ENCODE measurements around the gene NECTIN2. TPM values are rescaled to one million over a fixed set of nuclear protein-coding genes. Genes with fewer than 3 reads are reported as not detected.

NECTIN2 gene
- total RNA-seq, 1 experiment from 2014 or later = 96.3 TPM

DNA sequence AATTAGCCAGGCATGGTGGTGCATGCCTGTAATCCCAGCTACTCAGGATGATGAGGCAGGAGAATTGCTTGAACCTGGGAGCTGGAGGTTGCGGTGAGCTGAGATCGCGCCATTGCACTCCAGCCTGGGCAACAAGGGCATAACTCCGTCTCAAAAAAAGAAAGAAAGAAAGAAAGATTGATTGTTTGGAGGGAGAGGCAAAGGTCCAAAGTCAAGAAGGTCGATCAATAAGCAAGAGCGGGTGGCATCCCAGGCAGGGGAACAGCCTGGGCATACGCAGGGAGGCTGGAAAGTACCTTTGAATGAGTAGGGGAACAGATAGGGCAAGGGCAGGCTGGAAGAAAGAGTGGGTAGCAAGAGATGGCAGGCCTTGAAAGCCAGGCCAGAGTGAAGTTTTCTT is 84.0 kb downstream of the NECTIN2 start:
- no peaks in the 10 kb centered on the region for H4K20me1 ChIP-seq (ENCODE audit: insufficient read depth)
- H3K36me3 ChIP-seq (ENCODE audit: control insufficient read depth in 1 of 2, insufficient read depth in 2 of 2, low read length in 2 of 2) = no peaks in the 10 kb centered on the region
- H3K27ac ChIP-seq (ENCODE audit: low read depth, low read length) = no peak overlapping the region
- POLR2A ChIA-PET = no interaction called here
- H3K9me3 ChIP-seq (ENCODE audit: control insufficient read depth in 1 of 2, insufficient read depth in 1 of 2, low read depth in 1 of 2, low read length in 2 of 2) = no peaks in the 10 kb centered on the region
- H3K4me3 ChIP-seq (replicated peaks in 1 of 2; ENCODE audit: low read depth in 1 of 2, low read length in 2 of 2) = no peak overlapping the region
- DNase-seq (ENCODE audit: low read depth, low spot score) (no peak), ATAC-seq (no peak)
- no peak overlapping the region for H3K9ac ChIP-seq (ENCODE audit: low read length)
- CTCF ChIA-PET = no interaction called here
- no peaks in the 10 kb centered on the region for H3K9me2 ChIP-seq (ENCODE audit: insufficient read depth)
- H3K79me2 ChIP-seq (ENCODE audit: insufficient read depth, low read length) = no peaks in the 10 kb centered on the region
- BruUV-seq (replicated peaks) = no TSS peak
- TF ChIP-seq, protein P1, sequence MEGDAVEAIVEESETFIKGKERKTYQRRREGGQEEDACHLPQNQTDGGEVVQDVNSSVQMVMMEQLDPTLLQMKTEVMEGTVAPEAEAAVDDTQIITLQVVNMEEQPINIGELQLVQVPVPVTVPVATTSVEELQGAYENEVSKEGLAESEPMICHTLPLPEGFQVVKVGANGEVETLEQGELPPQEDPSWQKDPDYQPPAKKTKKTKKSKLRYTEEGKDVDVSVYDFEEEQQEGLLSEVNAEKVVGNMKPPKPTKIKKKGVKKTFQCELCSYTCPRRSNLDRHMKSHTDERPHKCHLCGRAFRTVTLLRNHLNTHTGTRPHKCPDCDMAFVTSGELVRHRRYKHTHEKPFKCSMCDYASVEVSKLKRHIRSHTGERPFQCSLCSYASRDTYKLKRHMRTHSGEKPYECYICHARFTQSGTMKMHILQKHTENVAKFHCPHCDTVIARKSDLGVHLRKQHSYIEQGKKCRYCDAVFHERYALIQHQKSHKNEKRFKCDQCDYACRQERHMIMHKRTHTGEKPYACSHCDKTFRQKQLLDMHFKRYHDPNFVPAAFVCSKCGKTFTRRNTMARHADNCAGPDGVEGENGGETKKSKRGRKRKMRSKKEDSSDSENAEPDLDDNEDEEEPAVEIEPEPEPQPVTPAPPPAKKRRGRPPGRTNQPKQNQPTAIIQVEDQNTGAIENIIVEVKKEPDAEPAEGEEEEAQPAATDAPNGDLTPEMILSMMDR (IDR thresholded peaks at IDR 0.05 in 2 of 3, conservative IDR thresholded peaks at IDR 0.05 in 1 of 3; ENCODE audit: borderline replicate concordance in 1 of 3, insufficient read depth in 1 of 3, low read depth in 2 of 3, low read length in 2 of 3) = no peak
- TF ChIP-seq EGR1 (IDR thresholded peaks at IDR 0.05; ENCODE audit: low read depth) (no peak), JUND (IDR thresholded peaks at IDR 0.05) (no peak), ELF1 (IDR thresholded peaks at IDR 0.05; ENCODE audit: borderline replicate concordance, low read depth) (no peak), ZFX (IDR thresholded peaks at IDR 0.05) (no peak), RAD21 (IDR thresholded peaks at IDR 0.05; ENCODE audit: low read depth) (no peak), ZNF274 (IDR thresholded peaks at IDR 0.05; ENCODE audit: low read depth, low read length) (no peak), CBX3 (IDR thresholded peaks at IDR 0.05; ENCODE audit: low read depth) (no peak), EZH2phosphoT487 (IDR thresholded peaks at IDR 0.05; ENCODE audit: borderline replicate concordance) (no peak), SRF (IDR thresholded peaks at IDR 0.05; ENCODE audit: low read depth) (no peak)
- TF ChIP-seq, protein P2, sequence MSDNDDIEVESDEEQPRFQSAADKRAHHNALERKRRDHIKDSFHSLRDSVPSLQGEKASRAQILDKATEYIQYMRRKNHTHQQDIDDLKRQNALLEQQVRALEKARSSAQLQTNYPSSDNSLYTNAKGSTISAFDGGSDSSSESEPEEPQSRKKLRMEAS (IDR thresholded peaks at IDR 0.05) = no peak
- TF ChIP-seq, protein P3, sequence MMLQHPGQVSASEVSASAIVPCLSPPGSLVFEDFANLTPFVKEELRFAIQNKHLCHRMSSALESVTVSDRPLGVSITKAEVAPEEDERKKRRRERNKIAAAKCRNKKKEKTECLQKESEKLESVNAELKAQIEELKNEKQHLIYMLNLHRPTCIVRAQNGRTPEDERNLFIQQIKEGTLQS (IDR thresholded peaks at IDR 0.05) = no peak
- TF ChIP-seq, protein P4, sequence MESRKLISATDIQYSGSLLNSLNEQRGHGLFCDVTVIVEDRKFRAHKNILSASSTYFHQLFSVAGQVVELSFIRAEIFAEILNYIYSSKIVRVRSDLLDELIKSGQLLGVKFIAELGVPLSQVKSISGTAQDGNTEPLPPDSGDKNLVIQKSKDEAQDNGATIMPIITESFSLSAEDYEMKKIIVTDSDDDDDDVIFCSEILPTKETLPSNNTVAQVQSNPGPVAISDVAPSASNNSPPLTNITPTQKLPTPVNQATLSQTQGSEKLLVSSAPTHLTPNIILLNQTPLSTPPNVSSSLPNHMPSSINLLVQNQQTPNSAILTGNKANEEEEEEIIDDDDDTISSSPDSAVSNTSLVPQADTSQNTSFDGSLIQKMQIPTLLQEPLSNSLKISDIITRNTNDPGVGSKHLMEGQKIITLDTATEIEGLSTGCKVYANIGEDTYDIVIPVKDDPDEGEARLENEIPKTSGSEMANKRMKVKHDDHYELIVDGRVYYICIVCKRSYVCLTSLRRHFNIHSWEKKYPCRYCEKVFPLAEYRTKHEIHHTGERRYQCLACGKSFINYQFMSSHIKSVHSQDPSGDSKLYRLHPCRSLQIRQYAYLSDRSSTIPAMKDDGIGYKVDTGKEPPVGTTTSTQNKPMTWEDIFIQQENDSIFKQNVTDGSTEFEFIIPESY (IDR thresholded peaks at IDR 0.05; ENCODE audit: extremely low read depth, insufficient replicate concordance, low read length) = no peak
- TF ChIP-seq, protein P5, sequence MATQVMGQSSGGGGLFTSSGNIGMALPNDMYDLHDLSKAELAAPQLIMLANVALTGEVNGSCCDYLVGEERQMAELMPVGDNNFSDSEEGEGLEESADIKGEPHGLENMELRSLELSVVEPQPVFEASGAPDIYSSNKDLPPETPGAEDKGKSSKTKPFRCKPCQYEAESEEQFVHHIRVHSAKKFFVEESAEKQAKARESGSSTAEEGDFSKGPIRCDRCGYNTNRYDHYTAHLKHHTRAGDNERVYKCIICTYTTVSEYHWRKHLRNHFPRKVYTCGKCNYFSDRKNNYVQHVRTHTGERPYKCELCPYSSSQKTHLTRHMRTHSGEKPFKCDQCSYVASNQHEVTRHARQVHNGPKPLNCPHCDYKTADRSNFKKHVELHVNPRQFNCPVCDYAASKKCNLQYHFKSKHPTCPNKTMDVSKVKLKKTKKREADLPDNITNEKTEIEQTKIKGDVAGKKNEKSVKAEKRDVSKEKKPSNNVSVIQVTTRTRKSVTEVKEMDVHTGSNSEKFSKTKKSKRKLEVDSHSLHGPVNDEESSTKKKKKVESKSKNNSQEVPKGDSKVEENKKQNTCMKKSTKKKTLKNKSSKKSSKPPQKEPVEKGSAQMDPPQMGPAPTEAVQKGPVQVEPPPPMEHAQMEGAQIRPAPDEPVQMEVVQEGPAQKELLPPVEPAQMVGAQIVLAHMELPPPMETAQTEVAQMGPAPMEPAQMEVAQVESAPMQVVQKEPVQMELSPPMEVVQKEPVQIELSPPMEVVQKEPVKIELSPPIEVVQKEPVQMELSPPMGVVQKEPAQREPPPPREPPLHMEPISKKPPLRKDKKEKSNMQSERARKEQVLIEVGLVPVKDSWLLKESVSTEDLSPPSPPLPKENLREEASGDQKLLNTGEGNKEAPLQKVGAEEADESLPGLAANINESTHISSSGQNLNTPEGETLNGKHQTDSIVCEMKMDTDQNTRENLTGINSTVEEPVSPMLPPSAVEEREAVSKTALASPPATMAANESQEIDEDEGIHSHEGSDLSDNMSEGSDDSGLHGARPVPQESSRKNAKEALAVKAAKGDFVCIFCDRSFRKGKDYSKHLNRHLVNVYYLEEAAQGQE (IDR thresholded peaks at IDR 0.05; ENCODE audit: low read depth) = no peak
- no peak overlapping the region for H3K4me2 ChIP-seq (ENCODE audit: low read length)
- peaks cover 0 to 14% of the 10 kb centered on the region in 2 experiments; a peak in 3 of 4 replicates for H3K4me1 ChIP-seq (ENCODE audit: control insufficient read depth in 1 of 2, insufficient read depth in 2 of 2, low read length in 2 of 2)
- RAD21 ChIA-PET (ENCODE audit: low non-redundant PET in 1 of 2, low total read pairs in 2 of 2, uncharacterized antibody in 2 of 2, unreplicated experiment in 2 of 2) = no interaction called here
- H2AFZ ChIP-seq (ENCODE audit: low read depth, low read length, poor library complexity, severe bottlenecking) = no peak overlapping the region
- intact Hi-C loops (cut with micrococcal nuclease) = no loop called here
- no peaks in the 10 kb centered on the region for H3K27me3 ChIP-seq (ENCODE audit: insufficient read depth, low read length)
